ENCODE results near the gene EGLN1.

EGLN1 gene

GRCh38 chr1:231322880-231323530 lies 99.1 kb downstream of the EGLN1 start:
- Histone ChIP-seq H3K4me2 (ENCODE audit: low read length) (no peak overlapping the region), H3K79me2 (ENCODE audit: insufficient read depth, low read length) (no peaks in the 10 kb centered on the region), H3K27ac (ENCODE audit: low read depth, low read length, poor library complexity, severe bottlenecking) (no peak overlapping the region), H3F3A (ENCODE audit: insufficient read depth, low read length) (no peaks in the 10 kb centered on the region), H3K9ac (ENCODE audit: low read length) (no peak overlapping the region), H3K27me3 (ENCODE audit: insufficient read depth, low read length) (no peaks in the 10 kb centered on the region), H3K9me3 (ENCODE audit: low read length) (no peaks in the 10 kb centered on the region), H2AFZ (ENCODE audit: low read length) (no peak overlapping the region), H3K9me2 (ENCODE audit: low read depth, low read length) (no peaks in the 10 kb centered on the region), H3K36me3 (ENCODE audit: insufficient read depth, low read length) (no peaks in the 10 kb centered on the region), H4K20me1 (ENCODE audit: insufficient read depth, low read length) (no peaks in the 10 kb centered on the region), H3K4me3 (ENCODE audit: low read depth, low read length, poor library complexity, severe bottlenecking) (no peak overlapping the region), H3K4me1 (ENCODE audit: insufficient read depth, low read length, severe bottlenecking) (no peaks in the 10 kb centered on the region)
- peak; percentile 11; the same call in 1 of the 2 replicates for TF ChIP-seq CTCF (IDR thresholded peaks at IDR 0.05; ENCODE audit: low read length)
- TF ChIP-seq EZH2 (IDR thresholded peaks at IDR 0.05; ENCODE audit: borderline replicate concordance, low read length), result no peak

- Histone ChIP-seq H3K9ac (ENCODE audit: low read length) (no peak overlapping the region), H3K4me2 (ENCODE audit: low read length) (no peak overlapping the region), H4K20me1 (ENCODE audit: insufficient read depth, low read length) (no peaks in the 10 kb centered on the region), H3K4me3 (ENCODE audit: low read depth, low read length, poor library complexity, severe bottlenecking) (no peak overlapping the region), H3K27me3 (ENCODE audit: insufficient read depth, low read length) (no peaks in the 10 kb centered on the region), H3K36me3 (ENCODE audit: insufficient read depth, low read length) (no peaks in the 10 kb centered on the region), H2AFZ (ENCODE audit: low read length) (no peak overlapping the region), H3K9me2 (ENCODE audit: low read depth, low read length) (no peaks in the 10 kb centered on the region), H3F3A (ENCODE audit: insufficient read depth, low read length) (no peaks in the 10 kb centered on the region), H3K79me2 (ENCODE audit: insufficient read depth, low read length) (no peaks in the 10 kb centered on the region), H3K9me3 (ENCODE audit: low read length) (no peaks in the 10 kb centered on the region), H3K27ac (ENCODE audit: low read depth, low read length, poor library complexity, severe bottlenecking) (no peak overlapping the region), H3K4me1 (ENCODE audit: insufficient read depth, low read length, severe bottlenecking) (no peaks in the 10 kb centered on the region)
- no peak for TF ChIP-seq CTCF (IDR thresholded peaks at IDR 0.05; ENCODE audit: low read length)
- TF ChIP-seq EZH2 (IDR thresholded peaks at IDR 0.05; ENCODE audit: borderline replicate concordance, low read length), result no peak
These were observed 103.0 kb downstream of the EGLN1 start for GRCh38 chr1:231319080-231319479.

GRCh38 chr1:231318568-231318967 lies 103.5 kb downstream of the EGLN1 start:
- Histone ChIP-seq H3K79me2 (ENCODE audit: insufficient read depth, low read length) (no peaks in the 10 kb centered on the region), H4K20me1 (ENCODE audit: insufficient read depth, low read length) (no peaks in the 10 kb centered on the region), H2AFZ (ENCODE audit: low read length) (no peak overlapping the region), H3K27ac (ENCODE audit: low read depth, low read length, poor library complexity, severe bottlenecking) (no peak overlapping the region), H3K9me2 (ENCODE audit: low read depth, low read length) (no peaks in the 10 kb centered on the region), H3K9me3 (ENCODE audit: low read length) (no peaks in the 10 kb centered on the region), H3K4me2 (ENCODE audit: low read length) (no peak overlapping the region), H3K9ac (ENCODE audit: low read length) (no peak overlapping the region), H3K4me1 (ENCODE audit: insufficient read depth, low read length, severe bottlenecking) (no peaks in the 10 kb centered on the region), H3K4me3 (ENCODE audit: low read depth, low read length, poor library complexity, severe bottlenecking) (no peak overlapping the region), H3F3A (ENCODE audit: insufficient read depth, low read length) (no peaks in the 10 kb centered on the region), H3K27me3 (ENCODE audit: insufficient read depth, low read length) (no peaks in the 10 kb centered on the region), H3K36me3 (ENCODE audit: insufficient read depth, low read length) (no peaks in the 10 kb centered on the region)
- no peak for TF ChIP-seq CTCF (IDR thresholded peaks at IDR 0.05; ENCODE audit: low read length)
- no peak for TF ChIP-seq EZH2 (IDR thresholded peaks at IDR 0.05; ENCODE audit: borderline replicate concordance, low read length)
